SIG-M5 (cell line): ENCODE measurements around the gene ZDHHC1.

ENCODE experiments used
- DNase-seq: peaks from one replicate; lab custom pipeline; 2025; lab: John Stamatoyannopoulos, UW

The ZDHHC1 gene

GRCh38 chr16:67409631-67410030 lies 6.6 kb downstream of the ZDHHC1 start:
- no peak for DNase-seq

GRCh38 chr16:67407788-67408452 lies 8.4 kb downstream of the ZDHHC1 start:
- DNase-seq, result no peak

GRCh38 chr16:67407176-67407787 lies 9.0 kb downstream of the ZDHHC1 start:
- no peak for DNase-seq

GRCh38 chr16:67406111-67406971 lies 9.9 kb downstream of the ZDHHC1 start:
- no peak for DNase-seq

GRCh38 chr16:67405336-67405735 lies 10.9 kb downstream of the ZDHHC1 start:
- no peak for DNase-seq

- DNase-seq, result no peak
These were observed 11.5 kb downstream of the ZDHHC1 start for GRCh38 chr16:67404740-67405226.

- no peak for DNase-seq
These were observed 12.2 kb downstream of the ZDHHC1 start for GRCh38 chr16:67403976-67404555.

- no peak for DNase-seq
These were observed 15.4 kb downstream of the ZDHHC1 start for GRCh38 chr16:67400901-67401300.

- no peak for DNase-seq
These were observed 16.2 kb downstream of the ZDHHC1 start for GRCh38 chr16:67399749-67400704.

GRCh38 chr16:67399218-67399733 lies 17.0 kb downstream of the ZDHHC1 start:
- no peak for DNase-seq

GRCh38 chr16:67398546-67399217 lies 17.6 kb downstream of the ZDHHC1 start:
- DNase-seq, result no peak

- DNase-seq, result no peak
These were observed 18.3 kb downstream of the ZDHHC1 start for GRCh38 chr16:67397812-67398545.

GRCh38 chr16:67397036-67397801 lies 19.1 kb downstream of the ZDHHC1 start:
- DNase-seq, result no peak

GRCh38 chr16:67396159-67397035 lies 19.9 kb downstream of the ZDHHC1 start:
- no peak for DNase-seq

GRCh38 chr16:67395458-67396158 lies 20.7 kb downstream of the ZDHHC1 start:
- DNase-seq, result no peak

- no peak for DNase-seq
These were observed 21.2 kb downstream of the ZDHHC1 start for GRCh38 chr16:67395105-67395457.
